Measurements from ENCODE around the gene PTCH2.

DNA sequence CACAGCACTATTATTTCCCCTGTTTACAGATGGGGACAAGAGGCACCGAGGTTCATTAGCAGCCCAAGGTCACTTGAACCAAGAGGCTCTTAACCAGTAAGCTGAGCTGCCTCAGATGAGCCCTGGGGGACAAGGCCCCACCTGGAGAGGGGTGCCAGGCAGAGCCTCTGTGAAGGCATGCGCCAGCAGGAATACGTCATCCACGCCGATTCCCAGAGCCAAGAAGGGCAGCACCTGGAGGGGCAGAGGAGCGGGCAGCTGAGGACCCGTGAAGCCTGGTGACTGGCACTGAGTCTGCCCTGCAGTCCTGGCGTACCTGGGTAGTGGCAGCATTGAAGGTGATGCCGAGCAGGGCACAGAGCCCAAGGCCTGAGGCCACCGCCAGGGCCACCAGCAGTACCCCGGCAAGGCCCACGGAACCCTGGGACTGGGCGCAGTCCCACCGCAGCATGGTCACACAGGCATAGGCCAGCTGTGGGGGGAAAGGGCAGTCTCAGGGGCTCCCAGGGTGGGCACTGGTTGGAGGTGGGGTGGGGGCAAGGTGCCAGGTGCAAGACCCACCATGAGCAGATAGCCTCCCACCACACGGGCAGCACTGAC, 14.1 kb downstream of the PTCH2 start:
- TF ChIP-seq, protein P1, sequence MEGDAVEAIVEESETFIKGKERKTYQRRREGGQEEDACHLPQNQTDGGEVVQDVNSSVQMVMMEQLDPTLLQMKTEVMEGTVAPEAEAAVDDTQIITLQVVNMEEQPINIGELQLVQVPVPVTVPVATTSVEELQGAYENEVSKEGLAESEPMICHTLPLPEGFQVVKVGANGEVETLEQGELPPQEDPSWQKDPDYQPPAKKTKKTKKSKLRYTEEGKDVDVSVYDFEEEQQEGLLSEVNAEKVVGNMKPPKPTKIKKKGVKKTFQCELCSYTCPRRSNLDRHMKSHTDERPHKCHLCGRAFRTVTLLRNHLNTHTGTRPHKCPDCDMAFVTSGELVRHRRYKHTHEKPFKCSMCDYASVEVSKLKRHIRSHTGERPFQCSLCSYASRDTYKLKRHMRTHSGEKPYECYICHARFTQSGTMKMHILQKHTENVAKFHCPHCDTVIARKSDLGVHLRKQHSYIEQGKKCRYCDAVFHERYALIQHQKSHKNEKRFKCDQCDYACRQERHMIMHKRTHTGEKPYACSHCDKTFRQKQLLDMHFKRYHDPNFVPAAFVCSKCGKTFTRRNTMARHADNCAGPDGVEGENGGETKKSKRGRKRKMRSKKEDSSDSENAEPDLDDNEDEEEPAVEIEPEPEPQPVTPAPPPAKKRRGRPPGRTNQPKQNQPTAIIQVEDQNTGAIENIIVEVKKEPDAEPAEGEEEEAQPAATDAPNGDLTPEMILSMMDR (IDR thresholded peaks at IDR 0.05; ENCODE audit: borderline replicate concordance, extremely low read depth, low read length, poor library complexity, severe bottlenecking) = no peak
- TF ChIP-seq EZH2 (IDR thresholded peaks at IDR 0.05; ENCODE audit: borderline replicate concordance, low read depth, low read length, severe bottlenecking) = no peak
